DOHH2 (cell line): ENCODE measurements around the gene FAM234A.

Experiments used
- EZH2phosphoT487 ChIP-seq: fragments of 200-600 bp; sonication (generic); IDR thresholded peaks from 2 replicates; pipeline ENCODE4 v1.6.1; 2017; ENCODE audit warnings: borderline replicate concordance, mild to moderate bottlenecking, antibody characterized with exemption, low read length, moderate library complexity, mixed read lengths
- TF ChIP-seq, protein P1 (sequence below): fragments of 200-600 bp; sonication (generic); IDR thresholded peaks from one replicate; pipeline ENCODE4 v1.5.1; 2014; ENCODE audit warnings: antibody characterized with exemption, mild to moderate bottlenecking, low read depth, low read length; ENCODE audit not compliant: poor library complexity, severe bottlenecking

DNA sequence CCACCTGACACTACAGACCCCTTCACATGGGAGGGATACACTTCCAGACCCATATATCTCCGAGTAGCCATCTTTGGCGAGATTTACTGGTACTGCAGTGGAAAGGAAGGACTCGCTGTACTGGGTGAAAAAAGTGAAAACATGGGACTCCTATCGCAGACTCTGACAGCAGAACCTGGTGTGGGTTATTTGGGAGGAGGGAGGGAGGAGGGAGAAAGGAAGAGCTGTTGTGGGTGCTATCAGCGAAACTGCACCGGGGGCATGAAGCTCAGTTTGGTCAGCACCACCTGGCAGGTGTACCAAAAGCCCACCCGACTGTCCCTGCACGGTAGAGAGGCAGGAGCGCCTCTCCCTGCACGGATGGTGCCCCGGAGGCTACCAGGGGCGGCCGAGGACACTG is 49.4 kb upstream of the FAM234A start:
- TF ChIP-seq, protein P1, sequence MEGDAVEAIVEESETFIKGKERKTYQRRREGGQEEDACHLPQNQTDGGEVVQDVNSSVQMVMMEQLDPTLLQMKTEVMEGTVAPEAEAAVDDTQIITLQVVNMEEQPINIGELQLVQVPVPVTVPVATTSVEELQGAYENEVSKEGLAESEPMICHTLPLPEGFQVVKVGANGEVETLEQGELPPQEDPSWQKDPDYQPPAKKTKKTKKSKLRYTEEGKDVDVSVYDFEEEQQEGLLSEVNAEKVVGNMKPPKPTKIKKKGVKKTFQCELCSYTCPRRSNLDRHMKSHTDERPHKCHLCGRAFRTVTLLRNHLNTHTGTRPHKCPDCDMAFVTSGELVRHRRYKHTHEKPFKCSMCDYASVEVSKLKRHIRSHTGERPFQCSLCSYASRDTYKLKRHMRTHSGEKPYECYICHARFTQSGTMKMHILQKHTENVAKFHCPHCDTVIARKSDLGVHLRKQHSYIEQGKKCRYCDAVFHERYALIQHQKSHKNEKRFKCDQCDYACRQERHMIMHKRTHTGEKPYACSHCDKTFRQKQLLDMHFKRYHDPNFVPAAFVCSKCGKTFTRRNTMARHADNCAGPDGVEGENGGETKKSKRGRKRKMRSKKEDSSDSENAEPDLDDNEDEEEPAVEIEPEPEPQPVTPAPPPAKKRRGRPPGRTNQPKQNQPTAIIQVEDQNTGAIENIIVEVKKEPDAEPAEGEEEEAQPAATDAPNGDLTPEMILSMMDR: no peak
- no peak for TF ChIP-seq EZH2phosphoT487
